SK-N-SH (cell line): Measurements from ENCODE around the gene SND1. TPM values are rescaled to one million over a fixed set of nuclear protein-coding genes. Genes with fewer than 3 reads are reported as not detected.

Experiments
- CTCF ChIA-PET: fragments of 300-600, 350-600 bp; formaldehyde crosslinking; extraction: SDS; loops from one replicate; lab custom pipeline; 2021; lab: Yijun Ruan, JAX
- POLR2A ChIA-PET: fragments of 350-600 bp; sonication (Branson Sonifier 250); formaldehyde crosslinking; extraction: SDS; loops from one replicate; lab custom pipeline; 2020; ENCODE audit warnings: antibody characterized with exemption, inconsistent platforms; lab: Yijun Ruan, JAX
- DNase-seq: peaks from one replicate; pipeline ENCODE4 v3.0.0; 2012
- H2AFZ ChIP-seq: fragments of 200-600 bp; sonication (generic); 2 replicates; pipeline ENCODE4 v1.8.1; 2016; ENCODE audit warnings: antibody characterized with exemption, mild to moderate bottlenecking, low read depth
- H3F3A ChIP-seq: fragments of 200-600 bp; sonication (generic); replicated peaks from 2 replicates; pipeline ENCODE3; 2016; ENCODE audit warnings: antibody characterized with exemption, mild to moderate bottlenecking; ENCODE audit not compliant: insufficient read depth
- H3K27ac ChIP-seq, 2 experiments: fragments of 200-500 bp in 1 of 2; fragments of 200-600 bp in 1 of 2; sonication (Bioruptor generic) in 1 of 2; sonication (generic), shearing (Covaris generic) in 1 of 2; 2 replicates each; pipeline versions ENCODE4 v1.5.1 to v1.6.1; 2014 to 2016; ENCODE audit warnings: low read depth in 2 of 2, inconsistent platforms in 1 of 2, low read length in 1 of 2, mild to moderate bottlenecking in 1 of 2, mixed read lengths in 1 of 2
- H3K27me3 ChIP-seq: fragments of 200-600 bp; sonication (generic), shearing (Covaris generic); 2 replicates; pipeline ENCODE4 v1.6.1; 2016; ENCODE audit warnings: mixed run types; ENCODE audit not compliant: insufficient read depth
- H3K36me3 ChIP-seq, 2 experiments: fragments of 200-500 bp in 1 of 2; fragments of 200-600 bp in 1 of 2; sonication (Bioruptor generic) in 1 of 2; sonication (generic) in 1 of 2; replicated peaks in 1 of 2; 2 replicates each; pipeline versions ENCODE3 to v1.5.1; 2014 to 2016; ENCODE audit warnings: low read length in 1 of 2, mild to moderate bottlenecking in 1 of 2; ENCODE audit not compliant: insufficient read depth in 2 of 2, control insufficient read depth in 1 of 2
- H3K4me1 ChIP-seq, 2 experiments: fragments of 200-500 bp in 1 of 2; fragments of 200-600 bp in 1 of 2; sonication (Bioruptor generic) in 1 of 2; sonication (generic), shearing (Covaris generic) in 1 of 2; 2 replicates each; pipeline versions ENCODE4 v1.5.1 to v1.6.1; 2014 to 2016; ENCODE audit warnings: low read depth in 1 of 2, low read length in 1 of 2, mixed run types in 1 of 2; ENCODE audit not compliant: insufficient read depth in 2 of 2, control insufficient read depth in 1 of 2
- H3K4me2 ChIP-seq: fragments of 200-600 bp; sonication (generic), shearing (Covaris generic); 2 replicates; pipeline ENCODE4 v1.6.1; 2017; ENCODE audit warnings: mixed run types
- H3K4me3 ChIP-seq, 2 experiments: fragments of 200-500 bp in 1 of 2; fragments of 200-600 bp in 1 of 2; sonication (Bioruptor generic) in 1 of 2; sonication (generic), shearing (Covaris generic) in 1 of 2; 2 replicates each; pipeline versions ENCODE4 v1.5.1 to v1.8.1; 2014 to 2016; ENCODE audit warnings: low read depth in 2 of 2, inconsistent platforms in 1 of 2, low read length in 1 of 2, mild to moderate bottlenecking in 1 of 2, mixed read lengths in 1 of 2, moderate library complexity in 1 of 2
- H3K79me2 ChIP-seq: fragments of 200-600 bp; sonication (generic); 2 replicates; pipeline ENCODE4 v1.8.1; 2017; ENCODE audit warnings: mild to moderate bottlenecking; ENCODE audit not compliant: insufficient read depth
- H3K9ac ChIP-seq: fragments of 200-600 bp; sonication (generic); 2 replicates; pipeline ENCODE4 v1.6.1; 2017; ENCODE audit warnings: mixed run types
- H3K9me2 ChIP-seq: fragments of 200-600 bp; sonication (generic); 2 replicates; pipeline ENCODE4 v1.6.1; 2017; ENCODE audit warnings: mixed run types
- H3K9me3 ChIP-seq: fragments of 200-600 bp; sonication (generic); 2 replicates; pipeline ENCODE4 v1.6.1; 2017; ENCODE audit warnings: mixed run types, mild to moderate bottlenecking, moderate library complexity
- H4K20me1 ChIP-seq: fragments of 200-600 bp; sonication (generic); 2 replicates; pipeline ENCODE4 v1.6.1; 2017; ENCODE audit warnings: mild to moderate bottlenecking, mixed run types; ENCODE audit not compliant: insufficient read depth
- EP300 ChIP-seq, 2 experiments: IDR thresholded peaks; 2 replicates each; pipeline versions ENCODE4 v1.4.0 to v1.6.1; 2012; ENCODE audit warnings: borderline replicate concordance in 1 of 2, low read depth in 1 of 2, low read length in 1 of 2
- FOXJ3 ChIP-seq: sonication (generic); formaldehyde crosslinking; IDR thresholded peaks from 2 replicates; pipeline ENCODE4 v1.5.1; 2020; ENCODE audit warnings: mild to moderate bottlenecking, missing genetic modification reagents
- FOXM1 ChIP-seq: IDR thresholded peaks from 2 replicates; pipeline ENCODE4 v1.4.0; 2012; ENCODE audit warnings: low read depth, mild to moderate bottlenecking
- GABPA ChIP-seq: IDR thresholded peaks from 2 replicates; pipeline ENCODE4 v1.4.0; 2012; ENCODE audit warnings: low read depth, mild to moderate bottlenecking
- MEF2A ChIP-seq: IDR thresholded peaks from 2 replicates; pipeline ENCODE4 v1.4.0; 2012; ENCODE audit warnings: low read depth, borderline replicate concordance
- NFIC ChIP-seq: IDR thresholded peaks from 2 replicates; pipeline ENCODE4 v1.4.0; 2012; ENCODE audit warnings: borderline replicate concordance
- RAD21 ChIP-seq: IDR thresholded peaks from 2 replicates; pipeline ENCODE4 v1.6.1; 2012; ENCODE audit warnings: mild to moderate bottlenecking, low read length
- RCOR1 ChIP-seq: fragments of 150-350 bp; IDR thresholded peaks from 2 replicates; pipeline ENCODE4 v1.6.1; 2017; ENCODE audit warnings: antibody characterized with exemption, low read length
- RFX5 ChIP-seq: IDR thresholded peaks from 2 replicates; pipeline ENCODE4 v1.6.1; 2012; ENCODE audit warnings: mild to moderate bottlenecking, improper control_type of control experiment, low read length
- RXRA ChIP-seq: IDR thresholded peaks from 2 replicates; pipeline ENCODE4 v1.4.0; 2012; ENCODE audit warnings: low read depth, mild to moderate bottlenecking, borderline replicate concordance
- SIN3A ChIP-seq: IDR thresholded peaks from 2 replicates; pipeline ENCODE4 v1.6.1; 2012; ENCODE audit warnings: low read depth, mild to moderate bottlenecking, low read length, moderate library complexity, borderline replicate concordance
- YY1 ChIP-seq: IDR thresholded peaks from 2 replicates; pipeline ENCODE4 v1.4.0; 2012; ENCODE audit warnings: low read depth, mild to moderate bottlenecking
- WGBS: methylation state at CpG from one replicate; pipeline ENCODE4 v1.1.6; 2017; ENCODE audit warnings: low lambda C conversion rate; 5-methylcytosine and 5-hydroxymethylcytosine counted together
- polyA plus RNA-seq, 3 experiments: library from polyadenylated mRNA; depleted of rRNA; stranded (reverse); fragments of >200 nt; gene quantifications; 2 replicates each; pipeline ENCODE4 v1.2.3, GENCODE V29; 2012
- TF ChIP-seq, protein P1 (sequence below): IDR thresholded peaks from 2 replicates; pipeline ENCODE4 v1.6.1; 2012; ENCODE audit warnings: mild to moderate bottlenecking, low read depth, low read length, moderate library complexity

SND1 gene
- polyA plus RNA-seq, 1 of the 3 experiments (the other 2 are of a cell fraction): 165 TPM

DNA sequence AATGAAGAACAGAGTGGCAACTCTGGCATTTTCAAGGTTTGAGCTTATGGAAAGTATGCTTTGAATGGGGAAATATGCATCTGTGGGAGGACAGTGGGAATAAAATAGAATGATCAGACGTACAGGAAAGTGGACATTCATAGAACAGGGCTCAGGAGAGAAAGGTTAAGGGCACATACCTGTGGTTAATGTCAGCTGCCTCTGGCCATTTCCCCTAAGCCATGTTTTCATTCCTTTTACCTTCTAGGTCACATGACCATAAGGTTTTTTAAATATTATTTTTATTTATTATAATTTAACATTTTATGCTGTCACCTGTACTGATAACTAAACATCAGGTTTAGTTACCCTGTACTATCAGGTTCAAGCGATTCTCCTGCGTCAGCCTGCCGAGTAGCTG lies 326.4 kb downstream of the SND1 start:
- Histone ChIP-seq H3F3A (peaks cover 8% of the 10 kb centered on the region), H3K79me2 (no peaks in the 10 kb centered on the region; the same call in 1 of the 2 replicates), H2AFZ (no peak overlapping the region), H3K36me3 (peaks cover 13 to 31% of the 10 kb centered on the region in 2 experiments), H3K9me2 (no peaks in the 10 kb centered on the region), H3K4me1 (peaks cover 0 to 10% of the 10 kb centered on the region in 2 experiments; a peak in 1 of 4 replicates), H3K4me2 (no peak overlapping the region), H3K27me3 (no peaks in the 10 kb centered on the region), H3K9me3 (no peaks in the 10 kb centered on the region), H4K20me1 (no peaks in the 10 kb centered on the region; the same call in 1 of the 2 replicates), H3K27ac (no peak overlapping the region), H3K4me3 (no peak overlapping the region), H3K9ac (no peak overlapping the region)
- DNase-seq: no peak
- ChIA-PET CTCF (interaction anchor here (0.6 to 1.1 kb wide), 2 partner anchors 41 to 176 kb away, joined by 3 to 5 read pairs; no protein-coding TSS in a partner anchor), POLR2A (no interaction called here)
- TF ChIP-seq GABPA (no peak), NFIC (no peak), YY1 (no peak)
- 93% methylated on average over 4 of the region's 4 CpGs for WGBS

DNA sequence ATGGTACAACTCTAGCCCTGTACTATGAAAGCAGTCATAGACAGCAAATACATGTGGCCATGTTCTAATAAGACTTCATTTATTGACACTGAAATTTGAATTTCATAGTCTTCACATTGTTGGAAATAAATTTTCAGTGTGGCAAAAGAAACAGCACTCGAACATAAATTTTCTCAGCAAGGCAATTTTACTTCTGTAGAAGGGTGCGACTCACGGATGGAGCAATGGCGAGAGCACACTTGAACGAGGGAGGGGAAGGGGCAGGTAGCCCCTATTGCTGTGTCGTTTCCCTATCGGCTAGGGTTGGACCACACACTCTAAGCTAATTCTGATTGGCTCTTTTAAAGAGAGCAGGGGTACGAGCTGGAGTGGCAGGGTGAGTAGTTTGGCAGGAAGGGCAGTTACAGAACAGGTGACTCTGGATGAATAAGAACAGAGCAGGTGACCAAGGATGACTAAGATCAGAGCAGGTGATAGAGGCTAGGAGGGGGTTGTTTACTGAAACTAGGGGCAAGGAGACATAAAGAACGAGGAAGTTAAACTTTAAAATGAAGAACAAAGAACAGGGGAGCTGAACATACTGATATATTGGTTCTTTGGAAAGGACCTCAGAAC lies 327.2 kb downstream of the SND1 start:
- peaks cover 13 to 31% of the 10 kb centered on the region in 2 experiments for H3K36me3 ChIP-seq
- POLR2A ChIA-PET: no interaction called here
- H3K4me1 ChIP-seq: peaks cover 0 to 10% of the 10 kb centered on the region in 2 experiments; a peak in 1 of 4 replicates
- H2AFZ ChIP-seq: no peak overlapping the region
- peaks cover 8% of the 10 kb centered on the region for H3F3A ChIP-seq
- 97% methylated on average over 9 of the region's 9 CpGs for WGBS
- no peaks in the 10 kb centered on the region; the same call in 1 of the 2 replicates for H3K79me2 ChIP-seq
- no peak for TF ChIP-seq NFIC
- no peak for TF ChIP-seq RCOR1
- no peak for TF ChIP-seq YY1
- no peak for TF ChIP-seq MEF2A
- no peak for TF ChIP-seq FOXM1
- TF ChIP-seq, protein P1, sequence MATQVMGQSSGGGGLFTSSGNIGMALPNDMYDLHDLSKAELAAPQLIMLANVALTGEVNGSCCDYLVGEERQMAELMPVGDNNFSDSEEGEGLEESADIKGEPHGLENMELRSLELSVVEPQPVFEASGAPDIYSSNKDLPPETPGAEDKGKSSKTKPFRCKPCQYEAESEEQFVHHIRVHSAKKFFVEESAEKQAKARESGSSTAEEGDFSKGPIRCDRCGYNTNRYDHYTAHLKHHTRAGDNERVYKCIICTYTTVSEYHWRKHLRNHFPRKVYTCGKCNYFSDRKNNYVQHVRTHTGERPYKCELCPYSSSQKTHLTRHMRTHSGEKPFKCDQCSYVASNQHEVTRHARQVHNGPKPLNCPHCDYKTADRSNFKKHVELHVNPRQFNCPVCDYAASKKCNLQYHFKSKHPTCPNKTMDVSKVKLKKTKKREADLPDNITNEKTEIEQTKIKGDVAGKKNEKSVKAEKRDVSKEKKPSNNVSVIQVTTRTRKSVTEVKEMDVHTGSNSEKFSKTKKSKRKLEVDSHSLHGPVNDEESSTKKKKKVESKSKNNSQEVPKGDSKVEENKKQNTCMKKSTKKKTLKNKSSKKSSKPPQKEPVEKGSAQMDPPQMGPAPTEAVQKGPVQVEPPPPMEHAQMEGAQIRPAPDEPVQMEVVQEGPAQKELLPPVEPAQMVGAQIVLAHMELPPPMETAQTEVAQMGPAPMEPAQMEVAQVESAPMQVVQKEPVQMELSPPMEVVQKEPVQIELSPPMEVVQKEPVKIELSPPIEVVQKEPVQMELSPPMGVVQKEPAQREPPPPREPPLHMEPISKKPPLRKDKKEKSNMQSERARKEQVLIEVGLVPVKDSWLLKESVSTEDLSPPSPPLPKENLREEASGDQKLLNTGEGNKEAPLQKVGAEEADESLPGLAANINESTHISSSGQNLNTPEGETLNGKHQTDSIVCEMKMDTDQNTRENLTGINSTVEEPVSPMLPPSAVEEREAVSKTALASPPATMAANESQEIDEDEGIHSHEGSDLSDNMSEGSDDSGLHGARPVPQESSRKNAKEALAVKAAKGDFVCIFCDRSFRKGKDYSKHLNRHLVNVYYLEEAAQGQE: no peak
- no peak for TF ChIP-seq RAD21
- TF ChIP-seq RFX5: no peak
- TF ChIP-seq EP300 (IDR thresholded peaks at IDR 0.05; ENCODE audit: borderline replicate concordance in 1 of 2, low read depth in 1 of 2, low read length in 1 of 2): no peak
- TF ChIP-seq SIN3A: no peak
- no peak for TF ChIP-seq FOXJ3
- no peak for TF ChIP-seq RXRA
- no peak for TF ChIP-seq GABPA
- H3K4me3 ChIP-seq: no peak overlapping the region
- H3K27ac ChIP-seq: no peak overlapping the region
- H3K9me2 ChIP-seq: no peaks in the 10 kb centered on the region
- no peaks in the 10 kb centered on the region for H3K9me3 ChIP-seq
- CTCF ChIA-PET: interaction anchor here (0.8 to 1.1 kb wide), 3 partner anchors 17 to 40 kb away, joined by 3 to 5 read pairs (median 3); no protein-coding TSS in a partner anchor
- no peaks in the 10 kb centered on the region for H3K27me3 ChIP-seq
- H3K4me2 ChIP-seq: no peak overlapping the region
- no peak overlapping the region for H3K9ac ChIP-seq
- no peaks in the 10 kb centered on the region for H4K20me1 ChIP-seq
- no peak for DNase-seq
